IgD-negative memory B cell (primary cell): ENCODE measurements around the gene GAGE12D. TPM values are rescaled to one million over a fixed set of nuclear protein-coding genes. Genes with fewer than 3 reads are reported as not detected.
"Not testable (repeated sequence)": the region's sequence is repeated elsewhere in the genome, so short reads cannot be mapped to it uniquely, and the experiment has no call there.

Source experiments
- H3K27ac Mint-ChIP-seq, 3 donors: one replicate each; pipeline ENCODE4 v1.8.0; 2020 to 2022; ENCODE audit warnings: mild to moderate bottlenecking in 3 of 3, mixed read lengths in 3 of 3, moderate library complexity in 1 of 3
- H3K27me3 Mint-ChIP-seq: one replicate; pipeline ENCODE4 v1.8.0; 2021; ENCODE audit warnings: mixed read lengths
- H3K36me3 Mint-ChIP-seq: one replicate; pipeline ENCODE4 v1.8.0; 2020; ENCODE audit warnings: mild to moderate bottlenecking, mixed read lengths
- H3K4me1 Mint-ChIP-seq, 3 donors: one replicate each; pipeline ENCODE4 v1.8.0; 2020 to 2022; ENCODE audit warnings: mixed read lengths in 3 of 3, mild to moderate bottlenecking in 1 of 3
- H3K4me3 Mint-ChIP-seq, 4 donors: one replicate each; pipeline ENCODE4 v1.8.0; 2020 to 2022; ENCODE audit warnings: mild to moderate bottlenecking in 4 of 4, mixed read lengths in 4 of 4, moderate library complexity in 3 of 4
- H3K9me3 Mint-ChIP-seq, 3 donors: one replicate each; pipeline ENCODE4 v1.8.0; 2020 to 2021; ENCODE audit warnings: mixed read lengths in 3 of 3, mild to moderate bottlenecking in 1 of 3
- polyA plus RNA-seq: library from polyadenylated mRNA; unstranded; fragments of 300-500 nt; fragmentation: Illumina TruSeq; gene quantifications from one replicate; pipeline ENCODE4 v1.2.3, GENCODE V29; 2021

GAGE12D gene, protein sequence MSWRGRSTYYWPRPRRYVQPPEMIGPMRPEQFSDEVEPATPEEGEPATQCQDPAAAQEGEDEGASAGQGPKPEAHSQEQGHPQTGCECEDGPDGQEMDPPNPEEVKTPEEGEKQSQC
- polyA plus RNA-seq, result not detected

DNA sequence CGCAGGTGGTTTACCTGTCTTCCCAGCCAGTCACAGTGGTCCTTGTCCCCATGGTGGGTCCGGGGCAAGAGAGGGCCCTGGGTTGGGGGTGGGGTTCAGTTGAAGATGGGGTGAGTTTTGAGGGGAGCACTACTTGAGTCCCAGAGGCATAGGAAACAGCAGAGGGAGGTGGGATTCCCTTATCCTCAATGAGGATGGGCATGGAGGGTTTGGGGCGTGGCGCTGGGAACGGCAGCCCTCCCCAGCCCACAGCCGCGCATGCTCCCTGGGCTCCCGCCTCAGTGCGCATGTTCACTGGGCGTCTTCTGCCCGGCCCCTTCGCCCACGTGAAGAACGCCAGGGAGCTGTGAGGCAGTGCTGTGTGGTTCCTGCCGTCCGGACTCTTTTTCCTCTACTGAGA is at the start of gene GAGE12D:
TSS of gene GAGE12D (plus strand) at position 301 of the 400 bp plus-strand sequence. CDS start 1,155 bp downstream, outside the sequence.
- H3K27ac Mint-ChIP-seq, H3K9me3 Mint-ChIP-seq, H3K36me3 Mint-ChIP-seq, H3K4me3 Mint-ChIP-seq, H3K27me3 Mint-ChIP-seq, H3K4me1 Mint-ChIP-seq: not testable (repeated sequence)

DNA sequence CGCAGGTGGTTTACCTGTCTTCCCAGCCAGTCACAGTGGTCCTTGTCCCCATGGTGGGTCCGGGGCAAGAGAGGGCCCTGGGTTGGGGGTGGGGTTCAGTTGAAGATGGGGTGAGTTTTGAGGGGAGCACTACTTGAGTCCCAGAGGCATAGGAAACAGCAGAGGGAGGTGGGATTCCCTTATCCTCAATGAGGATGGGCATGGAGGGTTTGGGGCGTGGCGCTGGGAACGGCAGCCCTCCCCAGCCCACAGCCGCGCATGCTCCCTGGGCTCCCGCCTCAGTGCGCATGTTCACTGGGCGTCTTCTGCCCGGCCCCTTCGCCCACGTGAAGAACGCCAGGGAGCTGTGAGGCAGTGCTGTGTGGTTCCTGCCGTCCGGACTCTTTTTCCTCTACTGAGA is 9.7 kb upstream of the GAGE12D start, which contains the start of gene GAGE12C:
TSS of gene GAGE12C (plus strand) at position 301 of the 400 bp plus-strand sequence. CDS start 1,155 bp downstream, outside the sequence.
- not testable (repeated sequence) for H3K9me3 Mint-ChIP-seq, H3K27ac Mint-ChIP-seq, H3K4me1 Mint-ChIP-seq, H3K36me3 Mint-ChIP-seq, H3K27me3 Mint-ChIP-seq, H3K4me3 Mint-ChIP-seq

DNA sequence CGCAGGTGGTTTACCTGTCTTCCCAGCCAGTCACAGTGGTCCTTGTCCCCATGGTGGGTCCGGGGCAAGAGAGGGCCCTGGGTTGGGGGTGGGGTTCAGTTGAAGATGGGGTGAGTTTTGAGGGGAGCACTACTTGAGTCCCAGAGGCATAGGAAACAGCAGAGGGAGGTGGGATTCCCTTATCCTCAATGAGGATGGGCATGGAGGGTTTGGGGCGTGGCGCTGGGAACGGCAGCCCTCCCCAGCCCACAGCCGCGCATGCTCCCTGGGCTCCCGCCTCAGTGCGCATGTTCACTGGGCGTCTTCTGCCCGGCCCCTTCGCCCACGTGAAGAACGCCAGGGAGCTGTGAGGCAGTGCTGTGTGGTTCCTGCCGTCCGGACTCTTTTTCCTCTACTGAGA is 9.5 kb downstream of the GAGE12D start, which contains the start of gene GAGE12E:
TSS of gene GAGE12E (plus strand) at position 301 of the 400 bp plus-strand sequence. CDS start 1,155 bp downstream, outside the sequence.
- H3K9me3 Mint-ChIP-seq, H3K36me3 Mint-ChIP-seq, H3K4me1 Mint-ChIP-seq, H3K27me3 Mint-ChIP-seq, H3K4me3 Mint-ChIP-seq, H3K27ac Mint-ChIP-seq: not testable (repeated sequence)

DNA sequence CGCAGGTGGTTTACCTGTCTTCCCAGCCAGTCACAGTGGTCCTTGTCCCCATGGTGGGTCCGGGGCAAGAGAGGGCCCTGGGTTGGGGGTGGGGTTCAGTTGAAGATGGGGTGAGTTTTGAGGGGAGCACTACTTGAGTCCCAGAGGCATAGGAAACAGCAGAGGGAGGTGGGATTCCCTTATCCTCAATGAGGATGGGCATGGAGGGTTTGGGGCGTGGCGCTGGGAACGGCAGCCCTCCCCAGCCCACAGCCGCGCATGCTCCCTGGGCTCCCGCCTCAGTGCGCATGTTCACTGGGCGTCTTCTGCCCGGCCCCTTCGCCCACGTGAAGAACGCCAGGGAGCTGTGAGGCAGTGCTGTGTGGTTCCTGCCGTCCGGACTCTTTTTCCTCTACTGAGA is 19.0 kb downstream of the GAGE12D start, which contains the start of gene GAGE12F:
TSS of gene GAGE12F (plus strand) at position 301 of the 400 bp plus-strand sequence. CDS start 1,155 bp downstream, outside the sequence.
- H3K36me3 Mint-ChIP-seq, H3K9me3 Mint-ChIP-seq, H3K27me3 Mint-ChIP-seq, H3K4me3 Mint-ChIP-seq, H3K27ac Mint-ChIP-seq, H3K4me1 Mint-ChIP-seq: not testable (repeated sequence)

DNA sequence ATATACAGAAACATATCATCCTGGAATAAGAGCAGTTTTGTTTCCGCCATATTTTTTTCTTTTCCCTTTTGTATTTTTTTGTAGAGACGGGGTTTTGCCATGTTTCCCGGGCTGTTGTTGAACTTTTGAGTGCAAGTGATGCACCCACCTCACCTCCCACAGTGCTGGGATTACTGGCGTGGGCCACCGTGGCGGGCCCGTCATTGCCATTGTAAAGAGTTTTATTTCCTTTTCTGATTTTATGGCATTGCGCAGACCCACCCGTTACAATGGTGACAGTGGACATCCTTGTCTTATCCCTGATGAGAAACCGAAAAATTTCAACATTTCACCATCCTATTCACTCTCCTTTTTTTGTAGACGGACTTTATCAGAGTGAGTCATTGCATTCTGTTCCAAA is 27.2 kb downstream of the GAGE12D start:
- not testable (repeated sequence) for H3K4me1 Mint-ChIP-seq, H3K27me3 Mint-ChIP-seq, H3K9me3 Mint-ChIP-seq, H3K4me3 Mint-ChIP-seq, H3K36me3 Mint-ChIP-seq, H3K27ac Mint-ChIP-seq

DNA sequence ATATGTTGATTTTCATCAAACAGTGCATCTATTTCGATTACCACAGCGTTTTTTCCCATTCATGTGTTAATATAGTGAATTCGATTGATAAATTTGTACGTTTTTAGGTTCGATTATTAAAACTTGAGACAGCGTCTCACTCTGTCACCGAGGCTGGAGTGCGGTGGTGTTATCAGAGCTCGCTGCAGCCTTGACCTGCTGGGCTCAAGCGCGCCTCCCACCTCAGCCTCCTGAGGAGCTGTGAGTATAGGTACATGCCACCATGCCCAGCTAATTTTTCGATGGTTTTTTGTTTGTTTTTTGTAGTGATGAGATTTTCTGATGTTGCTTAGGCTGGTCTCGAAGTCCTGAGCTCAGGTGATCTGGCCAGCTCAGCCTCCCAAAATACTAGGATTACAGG is 27.6 kb downstream of the GAGE12D start:
- H3K36me3 Mint-ChIP-seq, H3K9me3 Mint-ChIP-seq, H3K27ac Mint-ChIP-seq, H3K4me1 Mint-ChIP-seq, H3K4me3 Mint-ChIP-seq, H3K27me3 Mint-ChIP-seq: not testable (repeated sequence)

DNA sequence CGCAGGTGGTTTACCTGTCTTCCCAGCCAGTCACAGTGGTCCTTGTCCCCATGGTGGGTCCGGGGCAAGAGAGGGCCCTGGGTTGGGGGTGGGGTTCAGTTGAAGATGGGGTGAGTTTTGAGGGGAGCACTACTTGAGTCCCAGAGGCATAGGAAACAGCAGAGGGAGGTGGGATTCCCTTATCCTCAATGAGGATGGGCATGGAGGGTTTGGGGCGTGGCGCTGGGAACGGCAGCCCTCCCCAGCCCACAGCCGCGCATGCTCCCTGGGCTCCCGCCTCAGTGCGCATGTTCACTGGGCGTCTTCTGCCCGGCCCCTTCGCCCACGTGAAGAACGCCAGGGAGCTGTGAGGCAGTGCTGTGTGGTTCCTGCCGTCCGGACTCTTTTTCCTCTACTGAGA is 28.6 kb downstream of the GAGE12D start, which contains the start of gene GAGE12G:
TSS of gene GAGE12G (plus strand) at position 301 of the 400 bp plus-strand sequence. CDS start 1,155 bp downstream, outside the sequence.
- H3K4me3 Mint-ChIP-seq, H3K27me3 Mint-ChIP-seq, H3K4me1 Mint-ChIP-seq, H3K9me3 Mint-ChIP-seq, H3K27ac Mint-ChIP-seq, H3K36me3 Mint-ChIP-seq: not testable (repeated sequence)

DNA sequence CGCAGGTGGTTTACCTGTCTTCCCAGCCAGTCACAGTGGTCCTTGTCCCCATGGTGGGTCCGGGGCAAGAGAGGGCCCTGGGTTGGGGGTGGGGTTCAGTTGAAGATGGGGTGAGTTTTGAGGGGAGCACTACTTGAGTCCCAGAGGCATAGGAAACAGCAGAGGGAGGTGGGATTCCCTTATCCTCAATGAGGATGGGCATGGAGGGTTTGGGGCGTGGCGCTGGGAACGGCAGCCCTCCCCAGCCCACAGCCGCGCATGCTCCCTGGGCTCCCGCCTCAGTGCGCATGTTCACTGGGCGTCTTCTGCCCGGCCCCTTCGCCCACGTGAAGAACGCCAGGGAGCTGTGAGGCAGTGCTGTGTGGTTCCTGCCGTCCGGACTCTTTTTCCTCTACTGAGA is 38.1 kb downstream of the GAGE12D start, which contains the start of gene GAGE12H:
TSS of gene GAGE12H (plus strand) at position 301 of the 400 bp plus-strand sequence. CDS start 1,155 bp downstream, outside the sequence.
- not testable (repeated sequence) for H3K4me3 Mint-ChIP-seq, H3K36me3 Mint-ChIP-seq, H3K27ac Mint-ChIP-seq, H3K9me3 Mint-ChIP-seq, H3K27me3 Mint-ChIP-seq, H3K4me1 Mint-ChIP-seq

DNA sequence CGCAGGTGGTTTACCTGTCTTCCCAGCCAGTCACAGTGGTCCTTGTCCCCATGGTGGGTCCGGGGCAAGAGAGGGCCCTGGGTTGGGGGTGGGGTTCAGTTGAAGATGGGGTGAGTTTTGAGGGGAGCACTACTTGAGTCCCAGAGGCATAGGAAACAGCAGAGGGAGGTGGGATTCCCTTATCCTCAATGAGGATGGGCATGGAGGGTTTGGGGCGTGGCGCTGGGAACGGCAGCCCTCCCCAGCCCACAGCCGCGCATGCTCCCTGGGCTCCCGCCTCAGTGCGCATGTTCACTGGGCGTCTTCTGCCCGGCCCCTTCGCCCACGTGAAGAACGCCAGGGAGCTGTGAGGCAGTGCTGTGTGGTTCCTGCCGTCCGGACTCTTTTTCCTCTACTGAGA is 47.7 kb downstream of the GAGE12D start, which contains the start of gene GAGE2A:
TSS of gene GAGE2A (plus strand) at position 301 of the 400 bp plus-strand sequence. CDS start 1,155 bp downstream, outside the sequence.
- not testable (repeated sequence) for H3K36me3 Mint-ChIP-seq, H3K27me3 Mint-ChIP-seq, H3K4me3 Mint-ChIP-seq, H3K27ac Mint-ChIP-seq, H3K9me3 Mint-ChIP-seq, H3K4me1 Mint-ChIP-seq

DNA sequence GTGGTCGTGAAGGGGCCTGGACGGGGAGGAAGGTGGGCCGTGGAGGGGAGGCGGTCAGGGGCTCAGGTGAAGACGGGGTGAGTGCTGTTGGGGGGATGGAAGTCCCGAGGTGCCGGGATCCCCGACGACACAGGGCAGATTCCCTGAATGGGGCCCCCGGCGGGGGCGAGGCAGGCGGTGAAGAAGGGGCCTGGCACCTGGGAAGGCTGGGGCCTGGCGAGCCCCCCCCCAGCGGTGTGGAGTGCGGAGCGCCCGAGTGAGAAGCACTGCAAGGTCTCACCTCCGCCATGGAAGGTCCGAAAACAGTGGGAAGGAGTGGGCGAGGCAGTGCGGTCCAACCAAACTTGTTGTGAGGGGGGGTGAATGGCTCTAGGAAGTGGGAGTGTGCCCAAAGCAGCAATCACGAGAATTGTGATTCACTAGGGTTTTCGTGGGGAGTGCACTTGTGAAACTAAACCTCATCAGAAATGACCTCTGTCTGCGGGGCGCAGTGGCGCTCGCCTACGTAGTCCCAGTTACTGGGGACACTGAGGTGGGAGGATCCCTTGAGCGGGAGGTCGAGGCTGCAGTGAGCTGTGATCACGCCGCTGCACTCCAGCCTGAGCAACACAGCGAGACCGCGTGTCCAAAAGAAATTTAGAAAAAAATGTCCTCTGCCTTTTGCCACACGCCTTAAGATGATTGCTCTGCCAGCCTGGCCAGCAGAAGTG is 48.4 kb downstream of the GAGE12D start:
- H3K27ac Mint-ChIP-seq, H3K36me3 Mint-ChIP-seq, H3K27me3 Mint-ChIP-seq, H3K4me1 Mint-ChIP-seq, H3K4me3 Mint-ChIP-seq, H3K9me3 Mint-ChIP-seq: not testable (repeated sequence)

DNA sequence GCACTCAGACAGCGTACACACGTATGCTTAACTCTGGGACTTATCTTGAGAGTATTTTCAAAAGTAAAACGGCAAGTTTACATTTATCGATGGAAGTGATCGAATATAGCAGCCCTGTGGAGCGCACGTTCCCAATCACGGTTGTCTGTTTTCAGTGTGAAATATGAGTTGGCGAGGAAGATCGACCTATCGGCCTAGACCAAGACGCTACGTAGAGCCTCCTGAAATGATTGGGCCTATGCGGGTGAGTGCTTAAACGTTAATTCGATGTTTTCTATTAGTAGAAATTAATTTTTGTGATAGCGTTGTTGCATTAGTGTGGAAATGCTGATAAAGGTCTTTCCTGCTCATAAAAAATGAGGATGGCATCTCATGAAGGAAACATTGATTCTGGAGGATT is 49.0 kb downstream of the GAGE12D start:
- not testable (repeated sequence) for H3K4me1 Mint-ChIP-seq

More for the DNA sequence above, 49.0 kb downstream of the GAGE12D start:
- H3K9me3 Mint-ChIP-seq, H3K27ac Mint-ChIP-seq, H3K4me3 Mint-ChIP-seq, H3K27me3 Mint-ChIP-seq, H3K36me3 Mint-ChIP-seq: not testable (repeated sequence)

Other genes with a start within 250 kb of the GAGE12D start
- gene GAGE10, start 238.1 kb upstream of the GAGE12D start, polyA plus RNA-seq, result not detected
- not detected for gene GAGE12J, start 219.7 kb upstream of the GAGE12D start, polyA plus RNA-seq
- gene GAGE13, start 210.2 kb upstream of the GAGE12D start, polyA plus RNA-seq, result not detected
- gene GAGE12C, start 9.6 kb upstream of the GAGE12D start, polyA plus RNA-seq, result not detected
- gene GAGE12E, start 9.6 kb downstream of the GAGE12D start, polyA plus RNA-seq, result not detected
- gene GAGE12F, start 19.1 kb downstream of the GAGE12D start, polyA plus RNA-seq, result not detected
- not detected for gene GAGE12G, start 28.7 kb downstream of the GAGE12D start, polyA plus RNA-seq
- gene GAGE12H, start 38.2 kb downstream of the GAGE12D start, polyA plus RNA-seq, result not detected
- gene GAGE2A, start 47.8 kb downstream of the GAGE12D start, polyA plus RNA-seq, result not detected
- not detected for gene GAGE1, start 57.3 kb downstream of the GAGE12D start, polyA plus RNA-seq
- gene PAGE1, start 154.3 kb downstream of the GAGE12D start, polyA plus RNA-seq, result not detected